ENCODE results near the gene TIMM10. TPM values are rescaled to one million over a fixed set of nuclear protein-coding genes. Genes with fewer than 3 reads are reported as not detected.

The TIMM10 gene
- total RNA-seq, 1 donor from 2014 or later, result 54.5 TPM

- H3K4me3 Mint-ChIP-seq (ENCODE audit: unreplicated experiment), result no peak overlapping the region
- TF ChIP-seq, protein P1, sequence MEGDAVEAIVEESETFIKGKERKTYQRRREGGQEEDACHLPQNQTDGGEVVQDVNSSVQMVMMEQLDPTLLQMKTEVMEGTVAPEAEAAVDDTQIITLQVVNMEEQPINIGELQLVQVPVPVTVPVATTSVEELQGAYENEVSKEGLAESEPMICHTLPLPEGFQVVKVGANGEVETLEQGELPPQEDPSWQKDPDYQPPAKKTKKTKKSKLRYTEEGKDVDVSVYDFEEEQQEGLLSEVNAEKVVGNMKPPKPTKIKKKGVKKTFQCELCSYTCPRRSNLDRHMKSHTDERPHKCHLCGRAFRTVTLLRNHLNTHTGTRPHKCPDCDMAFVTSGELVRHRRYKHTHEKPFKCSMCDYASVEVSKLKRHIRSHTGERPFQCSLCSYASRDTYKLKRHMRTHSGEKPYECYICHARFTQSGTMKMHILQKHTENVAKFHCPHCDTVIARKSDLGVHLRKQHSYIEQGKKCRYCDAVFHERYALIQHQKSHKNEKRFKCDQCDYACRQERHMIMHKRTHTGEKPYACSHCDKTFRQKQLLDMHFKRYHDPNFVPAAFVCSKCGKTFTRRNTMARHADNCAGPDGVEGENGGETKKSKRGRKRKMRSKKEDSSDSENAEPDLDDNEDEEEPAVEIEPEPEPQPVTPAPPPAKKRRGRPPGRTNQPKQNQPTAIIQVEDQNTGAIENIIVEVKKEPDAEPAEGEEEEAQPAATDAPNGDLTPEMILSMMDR (IDR thresholded peaks at IDR 0.05), result no peak
- no peak overlapping the region for H3K27ac Mint-ChIP-seq (ENCODE audit: unreplicated experiment)
- peaks cover 33% of the 10 kb centered on the region for H3K36me3 Mint-ChIP-seq (ENCODE audit: unreplicated experiment)
- no peak for DNase-seq (ENCODE audit: extremely low spot score, unreplicated experiment)
- H3K9me3 Mint-ChIP-seq (ENCODE audit: unreplicated experiment), result no peaks in the 10 kb centered on the region
- H3K27me3 Mint-ChIP-seq (ENCODE audit: unreplicated experiment), result no peaks in the 10 kb centered on the region
- H3K4me1 Mint-ChIP-seq (ENCODE audit: unreplicated experiment), result no peaks in the 10 kb centered on the region
These were observed 19.4 kb upstream of the TIMM10 start for GRCh38 chr11:57549983-57550382.

GRCh38 chr11:57547854-57548377 is 17.4 kb upstream of the TIMM10 start:
- H3K36me3 Mint-ChIP-seq (ENCODE audit: unreplicated experiment), result peaks cover 19% of the 10 kb centered on the region
- H3K4me3 Mint-ChIP-seq (ENCODE audit: unreplicated experiment), result no peak overlapping the region
- no peaks in the 10 kb centered on the region for H3K4me1 Mint-ChIP-seq (ENCODE audit: unreplicated experiment)
- TF ChIP-seq, protein P1 (IDR thresholded peaks at IDR 0.05), result no peak
- H3K9me3 Mint-ChIP-seq (ENCODE audit: unreplicated experiment), result no peaks in the 10 kb centered on the region
- H3K27me3 Mint-ChIP-seq (ENCODE audit: unreplicated experiment), result peaks cover 5% of the 10 kb centered on the region
- no peak overlapping the region for H3K27ac Mint-ChIP-seq (ENCODE audit: unreplicated experiment)
- no peak for DNase-seq (ENCODE audit: extremely low spot score, unreplicated experiment)

- TF ChIP-seq, protein P1 (IDR thresholded peaks at IDR 0.05), result no peak
- H3K27me3 Mint-ChIP-seq (ENCODE audit: unreplicated experiment), result peaks cover 12% of the 10 kb centered on the region
- DNase-seq (ENCODE audit: extremely low spot score, unreplicated experiment), result no peak
- H3K4me1 Mint-ChIP-seq (ENCODE audit: unreplicated experiment), result no peaks in the 10 kb centered on the region
- H3K4me3 Mint-ChIP-seq (ENCODE audit: unreplicated experiment), result no peak overlapping the region
- no peak overlapping the region for H3K27ac Mint-ChIP-seq (ENCODE audit: unreplicated experiment)
- no peaks in the 10 kb centered on the region for H3K9me3 Mint-ChIP-seq (ENCODE audit: unreplicated experiment)
- H3K36me3 Mint-ChIP-seq (ENCODE audit: unreplicated experiment), result peaks cover 10% of the 10 kb centered on the region
These were observed 16.4 kb upstream of the TIMM10 start for GRCh38 chr11:57546869-57547475.

DNA sequence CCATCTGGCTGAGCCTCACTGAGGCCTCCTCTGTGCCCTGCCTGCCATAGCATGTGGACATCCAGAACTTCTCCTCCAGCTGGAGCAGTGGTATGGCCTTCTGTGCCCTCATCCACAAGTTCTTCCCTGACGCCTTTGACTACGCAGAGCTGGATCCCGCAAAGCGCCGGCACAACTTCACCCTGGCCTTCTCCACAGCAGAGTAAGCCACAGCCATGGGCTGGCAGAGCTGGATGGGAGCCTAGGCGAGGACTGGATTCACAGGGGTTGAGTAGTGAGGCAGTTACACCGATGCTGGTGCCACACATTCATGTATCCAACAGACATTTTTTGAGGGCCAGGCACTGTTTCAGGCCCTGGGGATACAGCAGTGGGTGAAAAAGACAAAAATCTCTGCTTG is 15.9 kb upstream of the TIMM10 start:
- TF ChIP-seq, protein P1 (IDR thresholded peaks at IDR 0.05), result no peak
- H3K4me1 Mint-ChIP-seq (ENCODE audit: unreplicated experiment), result no peaks in the 10 kb centered on the region
- DNase-seq (ENCODE audit: extremely low spot score, unreplicated experiment), result no peak
- no peaks in the 10 kb centered on the region for H3K9me3 Mint-ChIP-seq (ENCODE audit: unreplicated experiment)
- no peak overlapping the region for H3K27ac Mint-ChIP-seq (ENCODE audit: unreplicated experiment)
- peaks cover 8% of the 10 kb centered on the region for H3K36me3 Mint-ChIP-seq (ENCODE audit: unreplicated experiment)
- peaks cover 12% of the 10 kb centered on the region for H3K27me3 Mint-ChIP-seq (ENCODE audit: unreplicated experiment)
- H3K4me3 Mint-ChIP-seq (ENCODE audit: unreplicated experiment), result no peak overlapping the region

- H3K9me3 Mint-ChIP-seq (ENCODE audit: unreplicated experiment), result no peaks in the 10 kb centered on the region
- no peak for DNase-seq (ENCODE audit: extremely low spot score, unreplicated experiment)
- peaks cover 12% of the 10 kb centered on the region for H3K27me3 Mint-ChIP-seq (ENCODE audit: unreplicated experiment)
- no peak overlapping the region for H3K4me3 Mint-ChIP-seq (ENCODE audit: unreplicated experiment)
- no peak overlapping the region for H3K27ac Mint-ChIP-seq (ENCODE audit: unreplicated experiment)
- peaks cover 8% of the 10 kb centered on the region for H3K36me3 Mint-ChIP-seq (ENCODE audit: unreplicated experiment)
- TF ChIP-seq, protein P1 (IDR thresholded peaks at IDR 0.05), result no peak
- no peaks in the 10 kb centered on the region for H3K4me1 Mint-ChIP-seq (ENCODE audit: unreplicated experiment)
These were observed 15.3 kb upstream of the TIMM10 start for GRCh38 chr11:57545883-57546282.
